T-helper 2 cell treated with Interferon-gamma antibody and Interleukin-4, amounts not matched to agents 5 μg/mL and 100 μg/mL, for 36 hours (primary cell): Measurements from ENCODE around the gene ART4.

Experiments used
- DNase-seq: peaks from one replicate; pipeline ENCODE4 v3.0.0; 2021; ENCODE audit warnings: low spot score
- H3K27ac Mint-ChIP-seq: one replicate; pipeline ENCODE4 v1.8.0; 2021; ENCODE audit warnings: mild to moderate bottlenecking, mixed read lengths
- H3K27me3 Mint-ChIP-seq: one replicate; pipeline ENCODE4 v1.8.0; 2021; ENCODE audit warnings: low read depth, mixed read lengths
- H3K36me3 Mint-ChIP-seq: one replicate; pipeline ENCODE4 v1.8.0; 2021; ENCODE audit warnings: low read depth, mixed read lengths
- H3K4me1 Mint-ChIP-seq: one replicate; pipeline ENCODE4 v1.8.0; 2021; ENCODE audit warnings: low read depth, mixed read lengths
- H3K4me3 Mint-ChIP-seq: one replicate; pipeline ENCODE4 v1.8.0; 2022; ENCODE audit warnings: mild to moderate bottlenecking, moderate library complexity, mixed read lengths
- H3K9me3 Mint-ChIP-seq: one replicate; pipeline ENCODE4 v1.8.0; 2021; ENCODE audit warnings: mixed read lengths

ART4 gene

GRCh38 chr12:14811486-14811885 lies 31.8 kb downstream of the ART4 start:
- DNase-seq = no peak
- Mint-ChIP-seq H3K4me1 (peaks cover 9% of the 10 kb centered on the region), H3K36me3 (no peaks in the 10 kb centered on the region), H3K9me3 (no peaks in the 10 kb centered on the region), H3K27ac (no peak overlapping the region), H3K27me3 (peaks cover 4% of the 10 kb centered on the region), H3K4me3 (no peak overlapping the region)

- H3K4me3 Mint-ChIP-seq = no peak overlapping the region
- no peaks in the 10 kb centered on the region for H3K9me3 Mint-ChIP-seq
- H3K27me3 Mint-ChIP-seq = peaks cover 4% of the 10 kb centered on the region
- no peaks in the 10 kb centered on the region for H3K36me3 Mint-ChIP-seq
- H3K4me1 Mint-ChIP-seq = peaks cover 9% of the 10 kb centered on the region
- H3K27ac Mint-ChIP-seq = no peak overlapping the region
- DNase-seq = no peak
Measured at GRCh38 chr12:14810953-14811483, 32.3 kb downstream of the ART4 start.

GRCh38 chr12:14810167-14810952 lies 33.0 kb downstream of the ART4 start:
- Mint-ChIP-seq H3K9me3 (no peaks in the 10 kb centered on the region), H3K27me3 (peaks cover 4% of the 10 kb centered on the region), H3K4me3 (no peak overlapping the region), H3K36me3 (no peaks in the 10 kb centered on the region), H3K27ac (no peak overlapping the region), H3K4me1 (peaks cover 13% of the 10 kb centered on the region)
- DNase-seq = no peak

GRCh38 chr12:14803830-14804160 lies 39.5 kb downstream of the ART4 start:
- H3K27me3 Mint-ChIP-seq = no peaks in the 10 kb centered on the region
- H3K36me3 Mint-ChIP-seq = peaks cover 13% of the 10 kb centered on the region
- H3K4me3 Mint-ChIP-seq = no peak overlapping the region
- DNase-seq = no peak
- H3K9me3 Mint-ChIP-seq = no peaks in the 10 kb centered on the region
- H3K27ac Mint-ChIP-seq = no peak overlapping the region
- H3K4me1 Mint-ChIP-seq = peaks cover 35% of the 10 kb centered on the region

- peaks cover 35% of the 10 kb centered on the region for H3K4me1 Mint-ChIP-seq
- H3K27ac Mint-ChIP-seq = no peak within 1 kb of the TSS
- no peaks in the 10 kb centered on the region for H3K27me3 Mint-ChIP-seq
- H3K36me3 Mint-ChIP-seq = peaks cover 15% of the 10 kb centered on the region
- H3K4me3 Mint-ChIP-seq = no peak within 1 kb of the TSS
- H3K9me3 Mint-ChIP-seq = no peaks in the 10 kb centered on the region
- peak; percentile 89 for DNase-seq
Measured at GRCh38 chr12:14803011-14803829, 40.1 kb downstream of the ART4 start, which contains the start of the genes C12orf60 and WBP11. TSS of gene C12orf60 (plus strand) at chr12:14803670. CDS start at chr12:14822936, 19,266 bp downstream. TSS of gene WBP11 (minus strand) at chr12:14803478. CDS start at chr12:14801383, 2,095 bp downstream.

- H3K27me3 Mint-ChIP-seq = no peaks in the 10 kb centered on the region
- H3K4me3 Mint-ChIP-seq = no peak overlapping the region
Measured at GRCh38 chr12:14802721-14803010, 40.7 kb downstream of the ART4 start.

GRCh38 chr12:14802247-14802646 lies 41.1 kb downstream of the ART4 start:
- Mint-ChIP-seq H3K36me3 (peaks cover 25% of the 10 kb centered on the region), H3K27ac (no peak overlapping the region), H3K4me3 (no peak overlapping the region), H3K4me1 (peaks cover 35% of the 10 kb centered on the region), H3K27me3 (no peaks in the 10 kb centered on the region), H3K9me3 (no peaks in the 10 kb centered on the region)
- no peak for DNase-seq

More at GRCh38 chr12:14802721-14803010, 40.7 kb downstream of the ART4 start:
- H3K27ac Mint-ChIP-seq = no peak overlapping the region
- no peak for DNase-seq
- no peaks in the 10 kb centered on the region for H3K9me3 Mint-ChIP-seq
- H3K4me1 Mint-ChIP-seq = peaks cover 35% of the 10 kb centered on the region
- peaks cover 21% of the 10 kb centered on the region for H3K36me3 Mint-ChIP-seq

- no peak overlapping the region for H3K4me3 Mint-ChIP-seq
- no peaks in the 10 kb centered on the region for H3K9me3 Mint-ChIP-seq
- no peak overlapping the region for H3K27ac Mint-ChIP-seq
- no peak for DNase-seq
- peaks cover 3% of the 10 kb centered on the region for H3K4me1 Mint-ChIP-seq
- no peaks in the 10 kb centered on the region for H3K27me3 Mint-ChIP-seq
- peaks cover 70% of the 10 kb centered on the region for H3K36me3 Mint-ChIP-seq
Measured at GRCh38 chr12:14795028-14795448, 48.3 kb downstream of the ART4 start.

- H3K4me3 Mint-ChIP-seq = no peak overlapping the region
- peaks cover 4% of the 10 kb centered on the region for H3K4me1 Mint-ChIP-seq
- H3K27me3 Mint-ChIP-seq = no peaks in the 10 kb centered on the region
- DNase-seq = no peak
- no peaks in the 10 kb centered on the region for H3K9me3 Mint-ChIP-seq
- peaks cover 51% of the 10 kb centered on the region for H3K36me3 Mint-ChIP-seq
- H3K27ac Mint-ChIP-seq = no peak overlapping the region
Measured at GRCh38 chr12:14785568-14785967, 57.8 kb downstream of the ART4 start.

- Mint-ChIP-seq H3K36me3 (peaks cover 40% of the 10 kb centered on the region), H3K9me3 (no peaks in the 10 kb centered on the region), H3K4me3 (no peak overlapping the region), H3K27me3 (no peaks in the 10 kb centered on the region), H3K4me1 (peaks cover 10% of the 10 kb centered on the region), H3K27ac (no peak overlapping the region)
- no peak for DNase-seq
Measured at GRCh38 chr12:14784471-14784870, 58.9 kb downstream of the ART4 start.

- peaks cover 12% of the 10 kb centered on the region for H3K4me1 Mint-ChIP-seq
- H3K4me3 Mint-ChIP-seq = no peak overlapping the region
- DNase-seq = no peak
- no peak overlapping the region for H3K27ac Mint-ChIP-seq
- peaks cover 26% of the 10 kb centered on the region for H3K36me3 Mint-ChIP-seq
- H3K9me3 Mint-ChIP-seq = no peaks in the 10 kb centered on the region
- no peaks in the 10 kb centered on the region for H3K27me3 Mint-ChIP-seq
Measured at GRCh38 chr12:14782756-14783155, 60.6 kb downstream of the ART4 start.

GRCh38 chr12:14781563-14781962 lies 61.8 kb downstream of the ART4 start:
- no peaks in the 10 kb centered on the region for H3K27me3 Mint-ChIP-seq
- no peak overlapping the region for H3K4me3 Mint-ChIP-seq
- no peak for DNase-seq
- peaks cover 16% of the 10 kb centered on the region for H3K4me1 Mint-ChIP-seq
- no peaks in the 10 kb centered on the region for H3K9me3 Mint-ChIP-seq
- H3K27ac Mint-ChIP-seq = no peak overlapping the region
- H3K36me3 Mint-ChIP-seq = peaks cover 14% of the 10 kb centered on the region

- H3K4me3 Mint-ChIP-seq = no peak overlapping the region
- H3K27ac Mint-ChIP-seq = no peak overlapping the region
- H3K36me3 Mint-ChIP-seq = peaks cover 17% of the 10 kb centered on the region
- no peaks in the 10 kb centered on the region for H3K27me3 Mint-ChIP-seq
- peaks cover 23% of the 10 kb centered on the region for H3K4me1 Mint-ChIP-seq
- no peaks in the 10 kb centered on the region for H3K9me3 Mint-ChIP-seq
- no peak for DNase-seq
Measured at GRCh38 chr12:14780859-14781258, 62.5 kb downstream of the ART4 start.

- Mint-ChIP-seq H3K36me3 (peaks cover 14% of the 10 kb centered on the region), H3K4me1 (peaks cover 32% of the 10 kb centered on the region), H3K9me3 (no peaks in the 10 kb centered on the region), H3K27me3 (no peaks in the 10 kb centered on the region), H3K4me3 (no peak overlapping the region), H3K27ac (no peak overlapping the region)
- DNase-seq = no peak
Measured at GRCh38 chr12:14779834-14780233, 63.5 kb downstream of the ART4 start.
